ENCODE data around the gene CREB5.
A peak's percentile ranks its signal among the peaks of the same experiment; 100 is the strongest.

The CREB5 gene, protein sequence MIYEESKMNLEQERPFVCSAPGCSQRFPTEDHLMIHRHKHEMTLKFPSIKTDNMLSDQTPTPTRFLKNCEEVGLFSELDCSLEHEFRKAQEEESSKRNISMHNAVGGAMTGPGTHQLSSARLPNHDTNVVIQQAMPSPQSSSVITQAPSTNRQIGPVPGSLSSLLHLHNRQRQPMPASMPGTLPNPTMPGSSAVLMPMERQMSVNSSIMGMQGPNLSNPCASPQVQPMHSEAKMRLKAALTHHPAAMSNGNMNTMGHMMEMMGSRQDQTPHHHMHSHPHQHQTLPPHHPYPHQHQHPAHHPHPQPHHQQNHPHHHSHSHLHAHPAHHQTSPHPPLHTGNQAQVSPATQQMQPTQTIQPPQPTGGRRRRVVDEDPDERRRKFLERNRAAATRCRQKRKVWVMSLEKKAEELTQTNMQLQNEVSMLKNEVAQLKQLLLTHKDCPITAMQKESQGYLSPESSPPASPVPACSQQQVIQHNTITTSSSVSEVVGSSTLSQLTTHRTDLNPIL

DNA sequence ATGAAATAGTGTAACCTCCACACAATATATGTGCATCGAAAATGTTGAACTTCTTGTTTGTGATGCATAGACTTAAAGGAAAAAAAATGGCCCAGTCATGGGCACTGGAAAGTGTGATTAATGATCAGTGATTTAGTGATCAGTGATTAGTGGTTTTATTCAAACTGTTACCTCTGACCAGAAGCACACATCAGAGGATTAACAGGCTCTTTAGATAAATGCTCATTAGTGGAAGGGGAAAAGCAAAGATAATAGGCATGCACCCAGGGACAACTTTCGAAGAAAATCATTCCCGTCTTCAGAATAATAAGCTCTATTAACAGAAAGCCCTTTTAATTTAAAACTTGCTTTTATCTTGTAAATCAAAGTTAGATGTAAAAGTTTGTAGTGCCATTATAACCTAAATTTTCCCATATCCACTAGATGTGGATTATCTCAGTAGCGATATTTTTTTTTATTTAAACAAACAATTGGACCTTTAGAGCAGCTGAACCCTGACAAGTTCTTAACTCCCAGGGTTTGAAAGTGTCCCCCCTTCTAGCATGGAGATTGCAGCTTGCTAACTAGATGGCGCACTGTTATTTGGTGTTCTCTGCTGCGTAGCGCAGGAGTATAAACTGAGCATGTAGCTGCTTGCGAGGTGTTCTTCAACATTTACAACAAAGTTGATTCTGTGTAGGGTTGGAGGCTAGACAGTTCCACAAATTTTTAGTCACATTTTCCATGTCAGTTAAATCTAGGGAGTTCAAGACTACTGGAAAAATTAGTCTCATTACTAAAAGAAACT lies at the start of gene CREB5:
TSS of gene CREB5 (plus strand) at position 643 of the 787 bp plus-strand sequence. CDS start 397 bp downstream, outside the sequence.
- ATAC-seq (no peak), DNase-seq (no peak)
- Mint-ChIP-seq H3K4me1 (peaks cover 56% of the 10 kb centered on the region), H3K27ac (no peak within 1 kb of the TSS), H3K4me3 (peak within 1 kb of the TSS; percentile 76 to 95), H3K27me3 (peaks cover 88% of the 10 kb centered on the region), H3K9me3 (no peaks in the 10 kb centered on the region)

DNA sequence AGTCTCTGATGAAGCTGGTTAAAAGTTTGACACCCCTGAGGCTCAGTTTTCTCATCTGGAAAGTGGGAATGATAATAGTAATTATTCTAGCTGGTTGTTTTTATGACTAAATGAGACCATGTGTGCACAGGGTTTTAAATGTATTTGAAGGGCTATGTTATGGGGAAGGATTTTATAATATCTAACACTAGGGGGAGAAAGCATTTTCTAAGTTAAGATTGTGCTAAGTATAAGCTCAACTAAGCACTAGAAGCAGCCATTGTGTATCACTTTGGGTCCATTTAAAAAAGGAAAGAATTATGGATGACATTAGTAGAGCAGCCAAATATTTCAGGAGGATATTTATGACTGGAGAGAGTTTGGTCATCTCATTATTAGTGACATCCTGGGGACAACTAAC lies 49.5 kb upstream of the CREB5 start:
- DNase-seq (no peak), ATAC-seq (no peak)
- H3K4me3 Mint-ChIP-seq: no peak overlapping the region
- peaks cover 4% of the 10 kb centered on the region for H3K27me3 Mint-ChIP-seq
- no peak overlapping the region for H3K27ac Mint-ChIP-seq
- peaks cover 14 to 18% of the 10 kb centered on the region in 2 donors for H3K9me3 Mint-ChIP-seq
- H3K4me1 Mint-ChIP-seq: no peaks in the 10 kb centered on the region

DNA sequence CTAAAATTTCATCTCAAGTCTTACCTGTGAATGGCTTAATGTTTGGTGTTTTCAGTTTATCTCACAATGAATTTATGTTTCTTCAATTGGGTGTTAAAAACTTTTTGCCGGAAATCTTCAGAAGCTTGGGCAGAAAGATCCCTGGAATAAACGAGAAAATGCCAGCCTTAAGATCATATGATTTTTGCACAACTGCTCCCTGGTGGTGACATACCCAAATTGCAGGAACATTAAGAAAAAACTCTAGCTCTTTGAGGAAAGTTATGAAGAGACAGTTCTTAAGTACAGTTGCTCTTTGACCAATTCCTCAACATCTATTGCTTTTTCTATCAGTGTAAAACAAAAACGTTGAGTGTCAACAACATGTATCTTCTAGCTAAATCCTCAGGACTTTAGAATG lies 48.2 kb upstream of the CREB5 start:
- no peak overlapping the region for H3K4me3 Mint-ChIP-seq
- H3K4me1 Mint-ChIP-seq: no peaks in the 10 kb centered on the region
- ATAC-seq (no peak), DNase-seq (no peak)
- no peak overlapping the region for H3K27ac Mint-ChIP-seq
- peaks cover 7% of the 10 kb centered on the region for H3K27me3 Mint-ChIP-seq
- H3K9me3 Mint-ChIP-seq: peaks cover 14 to 18% of the 10 kb centered on the region in 2 donors

DNA sequence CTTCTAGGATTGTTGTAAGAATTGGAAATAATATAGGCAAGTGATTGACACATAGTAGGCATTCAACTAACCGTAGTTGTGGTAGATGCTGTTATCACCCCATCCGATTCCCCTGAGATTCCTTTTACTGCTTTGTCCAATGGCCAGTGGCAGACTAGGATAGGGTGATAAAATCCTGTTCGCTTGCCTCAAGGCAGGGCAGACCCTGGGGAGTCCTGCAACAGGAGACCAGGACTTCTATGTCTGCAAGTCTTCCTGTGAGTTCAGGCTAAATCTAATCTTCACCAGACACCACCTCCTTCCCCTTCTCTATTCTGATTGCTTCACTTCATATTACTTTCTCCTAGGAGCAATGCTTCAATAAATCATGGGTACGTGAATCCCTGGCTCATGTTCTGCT lies 42.8 kb upstream of the CREB5 start:
- Mint-ChIP-seq H3K27ac (no peak overlapping the region), H3K4me1 (no peaks in the 10 kb centered on the region), H3K9me3 (peaks cover 11 to 13% of the 10 kb centered on the region in 2 donors), H3K27me3 (peaks cover 7% of the 10 kb centered on the region), H3K4me3 (no peak overlapping the region)
- DNase-seq (no peak), ATAC-seq (no peak)

DNA sequence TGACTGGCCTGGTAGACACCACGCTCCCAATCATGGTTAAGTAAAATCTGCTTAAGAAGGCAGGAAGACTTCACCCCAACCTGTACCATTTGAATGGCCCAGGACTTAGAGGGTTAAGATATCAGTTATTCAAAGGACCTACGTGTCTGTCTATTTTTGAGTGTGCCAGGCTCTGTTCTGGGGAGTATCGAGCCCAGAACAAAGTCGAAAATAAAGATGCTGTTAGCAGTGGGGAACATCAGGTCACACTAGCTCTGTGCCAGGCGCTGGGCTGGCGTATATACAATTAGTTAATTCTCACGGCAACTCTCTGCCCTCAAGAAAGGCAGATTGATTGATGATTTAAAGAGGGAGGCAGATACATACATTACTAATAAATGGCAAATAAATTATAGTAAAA lies 40.5 kb upstream of the CREB5 start:
- no peak for ATAC-seq
- H3K27me3 Mint-ChIP-seq: peaks cover 15% of the 10 kb centered on the region
- H3K4me3 Mint-ChIP-seq: no peak overlapping the region
- H3K4me1 Mint-ChIP-seq: no peaks in the 10 kb centered on the region
- H3K9me3 Mint-ChIP-seq: no peaks in the 10 kb centered on the region
- H3K27ac Mint-ChIP-seq: peak overlapping the region in 1 of 2 donors; percentile 55
- DNase-seq: no peak

DNA sequence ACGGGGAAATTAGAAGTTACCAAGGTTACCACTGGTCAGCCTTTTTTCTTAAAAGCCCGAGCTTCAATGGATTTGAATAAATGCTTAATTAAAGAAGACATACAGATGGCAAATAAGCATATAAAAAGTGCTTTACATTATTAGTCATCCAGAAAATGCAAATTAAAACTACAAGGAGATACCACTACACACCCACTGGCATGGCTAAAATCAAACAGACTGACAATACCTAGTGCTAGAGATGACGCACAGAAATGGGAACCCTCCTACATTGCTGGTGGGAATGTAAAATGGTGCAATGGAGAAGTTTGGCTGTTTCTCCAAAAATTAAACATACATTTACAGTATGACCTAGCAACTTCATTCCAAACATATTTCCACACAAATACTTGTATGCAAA lies 38.3 kb upstream of the CREB5 start:
- H3K4me1 Mint-ChIP-seq: no peaks in the 10 kb centered on the region

DNA sequence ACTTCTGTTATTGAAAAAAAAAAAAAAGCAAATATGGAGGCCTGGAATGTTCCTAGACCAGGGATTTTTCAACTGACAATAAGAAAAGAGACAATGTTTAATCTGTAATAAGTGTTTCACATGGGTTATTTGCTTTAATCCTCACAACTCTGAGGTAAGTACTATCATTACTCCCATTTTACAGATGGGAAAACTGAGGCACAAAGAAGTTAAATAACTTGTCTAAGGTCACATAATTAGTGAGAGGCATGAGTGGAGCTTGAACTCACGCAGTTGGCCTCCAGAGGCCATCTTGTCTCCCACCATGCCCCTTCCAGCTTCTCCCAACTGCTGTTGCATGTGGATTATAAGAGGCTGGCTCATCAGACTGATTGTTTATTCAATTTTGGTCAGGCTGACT lies 36.6 kb upstream of the CREB5 start:
- ATAC-seq (no peak), DNase-seq (no peak)
- Mint-ChIP-seq H3K27me3 (peaks cover 7% of the 10 kb centered on the region), H3K27ac (no peak overlapping the region), H3K4me3 (no peak overlapping the region), H3K4me1 (no peaks in the 10 kb centered on the region), H3K9me3 (no peaks in the 10 kb centered on the region)

More for the DNA sequence above, 38.3 kb upstream of the CREB5 start:
- no peak for ATAC-seq
- DNase-seq: no peak
- no peaks in the 10 kb centered on the region for H3K9me3 Mint-ChIP-seq
- H3K4me3 Mint-ChIP-seq: no peak overlapping the region
- H3K27me3 Mint-ChIP-seq: peaks cover 7% of the 10 kb centered on the region
- H3K27ac Mint-ChIP-seq: no peak overlapping the region

DNA sequence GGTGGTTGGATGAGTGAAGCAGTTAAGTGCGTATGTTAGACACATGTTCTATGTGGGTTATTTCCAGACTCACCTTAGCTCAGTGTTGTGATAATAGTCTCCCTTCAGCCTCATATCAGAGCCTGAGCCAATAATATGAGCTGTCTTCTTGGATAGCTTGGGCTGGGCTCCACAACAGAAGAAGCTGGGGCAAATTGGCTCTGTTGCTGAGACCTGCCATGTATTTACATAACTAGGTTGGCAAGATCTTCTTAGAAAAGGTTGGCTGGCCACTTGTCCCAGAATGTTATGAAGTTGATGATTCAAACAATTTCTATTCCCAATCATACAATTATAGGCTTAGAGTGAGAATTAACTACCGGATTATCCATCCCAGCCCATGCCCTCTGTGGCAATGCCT lies 35.7 kb upstream of the CREB5 start:
- Mint-ChIP-seq H3K4me1 (no peaks in the 10 kb centered on the region), H3K9me3 (no peaks in the 10 kb centered on the region), H3K27ac (no peak overlapping the region), H3K27me3 (peaks cover 7% of the 10 kb centered on the region), H3K4me3 (no peak overlapping the region)
- no peak for ATAC-seq
- no peak for DNase-seq

DNA sequence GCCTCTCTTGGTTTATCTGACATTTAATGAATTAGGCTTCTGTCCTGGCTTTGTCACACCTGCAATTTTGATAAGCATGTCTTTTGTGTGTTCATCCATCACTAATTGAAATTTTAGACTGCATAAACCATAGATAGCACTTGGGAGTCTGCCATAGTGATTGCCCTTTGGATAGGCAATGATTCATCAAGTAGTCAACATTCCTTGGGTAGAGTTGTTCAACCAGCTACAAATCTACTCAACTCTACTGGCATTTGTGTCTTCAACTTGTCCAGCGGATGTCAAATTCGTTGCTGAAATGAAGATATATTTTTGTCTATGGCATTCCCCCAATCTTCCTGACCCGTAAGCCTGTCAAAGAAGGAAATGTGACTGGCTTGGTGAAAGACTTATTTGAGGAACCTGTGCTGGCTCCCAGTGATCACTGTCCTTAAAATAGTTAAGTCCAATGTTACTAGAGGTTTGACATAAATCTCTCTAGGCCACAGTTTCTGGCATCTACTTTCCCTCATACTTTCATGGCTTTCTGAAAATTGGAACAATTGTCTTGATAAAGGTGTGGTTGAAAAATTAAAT lies 33.7 kb upstream of the CREB5 start:
- no peak overlapping the region for H3K4me3 Mint-ChIP-seq
- ATAC-seq: no peak
- H3K27me3 Mint-ChIP-seq: peaks cover 7% of the 10 kb centered on the region
- no peaks in the 10 kb centered on the region for H3K9me3 Mint-ChIP-seq
- H3K4me1 Mint-ChIP-seq: no peaks in the 10 kb centered on the region
- no peak overlapping the region for H3K27ac Mint-ChIP-seq
- no peak for DNase-seq

DNA sequence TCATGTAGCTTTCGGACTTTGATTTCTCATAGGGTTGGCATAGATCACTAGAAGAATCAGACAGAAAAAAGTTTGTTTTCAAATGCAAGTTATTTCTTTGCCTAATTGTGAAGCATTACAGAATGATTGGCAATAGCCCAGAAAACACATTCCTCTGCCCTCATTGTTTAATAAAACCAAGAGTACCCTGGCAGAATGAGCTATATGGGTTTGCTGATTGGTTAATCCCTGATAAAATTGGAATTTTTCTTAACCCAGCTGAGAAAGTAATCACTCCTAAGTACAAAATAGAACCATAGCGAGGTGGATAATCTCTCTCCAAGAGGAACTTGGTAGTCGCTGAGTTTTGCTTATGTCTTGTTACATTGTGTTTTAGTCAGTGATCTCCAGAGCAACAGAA lies 30.9 kb upstream of the CREB5 start:
- no peak for ATAC-seq
- H3K27ac Mint-ChIP-seq: no peak overlapping the region

DNA sequence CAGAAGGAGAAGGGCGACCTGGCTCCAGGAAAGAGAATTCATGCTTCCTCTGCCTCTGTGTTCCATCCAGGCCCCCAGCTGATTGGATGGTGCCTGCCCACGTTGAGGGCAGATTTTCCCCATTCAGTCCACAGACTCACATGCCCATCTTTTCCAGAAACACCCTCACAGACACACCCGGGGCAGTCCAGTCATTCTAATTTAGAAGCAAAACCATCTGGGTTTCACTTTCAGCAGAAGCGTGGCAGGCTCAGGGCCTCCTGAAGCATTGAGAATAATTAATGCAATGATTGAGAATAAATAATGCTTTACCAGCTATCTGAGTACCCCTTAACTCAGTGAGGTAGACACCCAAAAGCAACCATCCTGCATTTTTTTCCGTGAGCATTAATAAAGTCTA lies 30.2 kb upstream of the CREB5 start:
- DNase-seq: no peak
- H3K4me1 Mint-ChIP-seq: no peaks in the 10 kb centered on the region
- H3K27ac Mint-ChIP-seq: no peak overlapping the region
- no peak overlapping the region for H3K4me3 Mint-ChIP-seq
- no peaks in the 10 kb centered on the region for H3K9me3 Mint-ChIP-seq
- ATAC-seq: no peak
- H3K27me3 Mint-ChIP-seq: no peaks in the 10 kb centered on the region

More for the DNA sequence above, 30.9 kb upstream of the CREB5 start:
- H3K4me3 Mint-ChIP-seq: no peak overlapping the region
- DNase-seq: no peak
- no peaks in the 10 kb centered on the region for H3K4me1 Mint-ChIP-seq
- peaks cover 3% of the 10 kb centered on the region for H3K27me3 Mint-ChIP-seq
- H3K9me3 Mint-ChIP-seq: no peaks in the 10 kb centered on the region

DNA sequence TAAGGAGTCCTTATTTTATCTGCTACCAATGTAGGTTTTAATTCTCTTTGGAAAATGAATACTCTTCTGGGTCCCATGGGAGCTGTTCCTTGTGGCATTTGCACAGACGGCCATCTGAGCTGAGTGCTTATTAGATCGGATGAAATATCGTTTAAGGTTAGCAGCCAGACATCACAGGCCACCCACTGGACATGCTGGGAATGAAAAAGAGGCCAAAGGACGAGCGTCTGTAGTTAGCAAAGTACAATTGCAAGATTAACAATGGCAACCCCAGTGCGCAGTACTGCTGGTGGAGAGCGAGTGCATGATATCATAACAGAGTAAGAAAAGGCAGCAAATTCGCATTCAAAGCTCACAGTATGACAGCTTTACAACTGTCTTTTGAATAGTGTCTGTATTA lies 28.3 kb upstream of the CREB5 start:
- no peaks in the 10 kb centered on the region for H3K9me3 Mint-ChIP-seq
- H3K27me3 Mint-ChIP-seq: no peaks in the 10 kb centered on the region
- no peak overlapping the region for H3K4me3 Mint-ChIP-seq
- no peak for ATAC-seq
- H3K4me1 Mint-ChIP-seq: no peaks in the 10 kb centered on the region
- no peak overlapping the region for H3K27ac Mint-ChIP-seq
- DNase-seq: no peak

DNA sequence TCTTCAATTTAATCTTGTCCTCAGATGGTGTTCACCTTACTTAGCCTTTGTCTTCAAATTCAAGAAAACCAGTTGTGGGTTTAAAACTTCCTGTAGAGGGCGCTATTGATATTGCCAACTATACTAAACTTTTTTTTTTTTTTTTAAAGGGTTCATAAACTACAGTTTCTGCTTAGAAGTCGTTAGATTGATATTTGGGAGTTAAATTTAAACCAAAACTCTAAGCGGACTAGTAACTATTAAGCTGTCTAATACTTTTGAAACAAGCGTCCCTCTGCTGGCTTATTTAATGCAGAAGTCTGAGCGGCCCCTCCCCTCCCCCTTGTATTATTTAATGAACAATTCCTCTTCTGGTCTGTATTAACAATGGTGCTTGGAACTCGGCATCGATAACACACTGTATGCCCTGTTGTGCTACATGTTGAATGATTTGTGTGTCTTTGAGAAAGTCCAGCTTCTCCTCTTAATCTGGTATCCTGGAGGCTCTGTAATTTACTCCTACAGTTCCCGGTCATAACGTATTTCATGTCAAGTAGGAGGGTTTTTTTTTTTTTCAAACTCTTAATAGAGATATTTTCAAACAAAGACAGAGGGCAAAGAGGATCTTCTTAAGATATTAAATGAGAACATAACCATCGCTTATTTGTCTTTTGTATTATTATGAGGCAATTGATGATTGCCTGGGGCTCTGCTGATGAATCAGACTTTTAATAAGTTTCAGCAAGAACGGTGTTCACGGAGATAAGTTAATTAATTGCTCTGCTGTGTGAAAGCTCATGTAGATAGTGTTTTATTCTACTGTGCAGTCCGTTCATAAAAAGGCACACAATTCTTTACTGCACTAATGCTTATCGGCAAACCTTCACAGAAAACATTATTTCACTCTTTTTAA lies 22.6 kb upstream of the CREB5 start:
- H3K27ac Mint-ChIP-seq: no peak overlapping the region
- ATAC-seq (no peak), DNase-seq (no peak)
- H3K27me3 Mint-ChIP-seq: peaks cover 43% of the 10 kb centered on the region
- H3K4me3 Mint-ChIP-seq: peak overlapping the region in 1 of 2 donors; percentile 18
- H3K4me1 Mint-ChIP-seq: peaks cover 6% of the 10 kb centered on the region
- H3K9me3 Mint-ChIP-seq: no peaks in the 10 kb centered on the region

DNA sequence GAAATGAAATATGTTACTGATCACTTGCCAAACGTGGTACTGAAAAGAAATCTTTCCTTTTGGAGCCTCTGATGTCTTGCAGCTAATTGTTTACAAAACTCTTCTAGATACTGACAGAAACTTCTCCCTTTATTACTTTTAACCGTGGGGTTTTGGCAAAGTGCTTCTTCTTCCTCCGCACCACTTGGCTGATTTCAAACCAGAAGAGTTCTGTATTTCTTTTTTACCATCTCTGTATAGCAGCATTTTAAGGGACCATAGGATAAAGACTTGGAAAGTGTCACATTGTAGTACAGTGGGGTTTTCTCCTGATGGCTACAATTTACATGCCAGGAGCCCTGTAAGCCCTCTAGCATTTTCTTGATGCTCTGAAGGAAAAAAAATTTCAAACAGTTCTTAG lies 21.9 kb upstream of the CREB5 start:
- no peak overlapping the region for H3K27ac Mint-ChIP-seq
- no peaks in the 10 kb centered on the region for H3K9me3 Mint-ChIP-seq
- ATAC-seq: no peak

DNA sequence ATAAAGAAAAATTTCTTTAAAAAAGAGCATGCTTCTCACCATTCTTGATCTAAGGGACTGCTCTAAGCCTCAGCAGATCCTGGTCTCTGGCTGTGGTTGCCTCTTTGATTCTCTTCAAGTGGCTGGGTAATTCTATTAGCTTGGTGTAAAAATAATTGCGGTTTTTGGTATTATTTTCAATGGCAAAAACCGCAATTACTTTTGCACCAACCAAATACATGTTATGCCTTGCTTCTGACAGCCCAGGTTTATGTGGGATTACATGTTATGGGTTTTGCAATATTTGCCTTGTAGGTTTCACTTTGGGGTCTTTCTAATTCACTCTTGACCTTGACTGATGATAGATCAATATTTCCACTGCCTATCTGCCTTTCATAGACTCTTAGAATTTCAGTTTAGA lies 20.0 kb upstream of the CREB5 start:
- H3K4me1 Mint-ChIP-seq: peaks cover 6% of the 10 kb centered on the region

More for the DNA sequence above, 21.9 kb upstream of the CREB5 start:
- no peak overlapping the region for H3K4me3 Mint-ChIP-seq
- no peak for DNase-seq
- peaks cover 43% of the 10 kb centered on the region for H3K27me3 Mint-ChIP-seq
- H3K4me1 Mint-ChIP-seq: peaks cover 6% of the 10 kb centered on the region

More for the DNA sequence above, 20.0 kb upstream of the CREB5 start:
- ATAC-seq: no peak
- Mint-ChIP-seq H3K9me3 (no peaks in the 10 kb centered on the region), H3K27ac (no peak overlapping the region), H3K27me3 (peaks cover 48% of the 10 kb centered on the region), H3K4me3 (no peak overlapping the region)
- no peak for DNase-seq
